Urinary bladder (tissue), 4 donors: Measurements from ENCODE around the gene PLCH1. TPM values are rescaled to one million over a fixed set of nuclear protein-coding genes. Genes with fewer than 3 reads are reported as not detected.

Experiments
- DNase-seq: peaks from one replicate; pipeline ENCODE4 v3.0.0-alpha.2; 2015; ENCODE audit errors: extremely low spot score
- H3K27ac ChIP-seq: one replicate; pipeline ENCODE4 v1.5.1; 2013; ENCODE audit warnings: low read depth, mild to moderate bottlenecking, moderate library complexity
- H3K36me3 ChIP-seq: one replicate; pipeline ENCODE4 v1.6.1; 2013; ENCODE audit warnings: mild to moderate bottlenecking, moderate library complexity; ENCODE audit not compliant: insufficient read depth
- H3K4me1 ChIP-seq: one replicate; pipeline ENCODE4 v1.6.1; 2013; ENCODE audit warnings: mild to moderate bottlenecking, moderate library complexity; ENCODE audit not compliant: insufficient read depth
- H3K4me3 ChIP-seq: one replicate; pipeline ENCODE4 v1.5.1; 2013; ENCODE audit warnings: low read depth, low read length
- WGBS: extraction: QIAGEN DNeasy Blood & Tissue Kit; methylation state at CpG from one replicate; pipeline ENCODE4 v1.1.7; 2013; 5-methylcytosine and 5-hydroxymethylcytosine counted together
- polyA plus RNA-seq: library from polyadenylated mRNA; stranded (reverse); fragments of 200-250 nt; gene quantifications from one replicate; pipeline ENCODE4 v1.2.3, GENCODE V29; 2013
- total RNA-seq: library from RNA; depleted of rRNA; stranded (reverse); fragments of >200 nt; gene quantifications from one replicate; pipeline ENCODE4 v1.2.3, GENCODE V29; 2014
- donor health status: healthy with polysubstance abuse.
- donor health status: healthy.

The PLCH1 gene
- total and polyA plus RNA-seq, 2 donors, result 0.27 to 3.2 TPM

GRCh38 chr3:155391551-155391958, 353.3 kb downstream of the PLCH1 start:
- no peak for DNase-seq
- H3K36me3 ChIP-seq, result no peaks in the 10 kb centered on the region
- H3K4me1 ChIP-seq, result no peaks in the 10 kb centered on the region
- WGBS, result 10% methylated on average over 2 of the region's 2 CpGs
- no peak overlapping the region for H3K4me3 ChIP-seq
- no peak overlapping the region for H3K27ac ChIP-seq

- no peak overlapping the region for H3K27ac ChIP-seq
- 53% methylated on average over 2 of the region's 2 CpGs for WGBS
- DNase-seq, result peak; percentile 35
Measured at GRCh38 chr3:155391104-155391503, 353.8 kb downstream of the PLCH1 start.

GRCh38 chr3:155390351-155390750, 354.5 kb downstream of the PLCH1 start:
- H3K27ac ChIP-seq, result no peak overlapping the region
- DNase-seq, result no peak

More at GRCh38 chr3:155391104-155391503, 353.8 kb downstream of the PLCH1 start:
- Histone ChIP-seq H3K4me3 (no peak overlapping the region), H3K4me1 (no peaks in the 10 kb centered on the region), H3K36me3 (no peaks in the 10 kb centered on the region)

DNA sequence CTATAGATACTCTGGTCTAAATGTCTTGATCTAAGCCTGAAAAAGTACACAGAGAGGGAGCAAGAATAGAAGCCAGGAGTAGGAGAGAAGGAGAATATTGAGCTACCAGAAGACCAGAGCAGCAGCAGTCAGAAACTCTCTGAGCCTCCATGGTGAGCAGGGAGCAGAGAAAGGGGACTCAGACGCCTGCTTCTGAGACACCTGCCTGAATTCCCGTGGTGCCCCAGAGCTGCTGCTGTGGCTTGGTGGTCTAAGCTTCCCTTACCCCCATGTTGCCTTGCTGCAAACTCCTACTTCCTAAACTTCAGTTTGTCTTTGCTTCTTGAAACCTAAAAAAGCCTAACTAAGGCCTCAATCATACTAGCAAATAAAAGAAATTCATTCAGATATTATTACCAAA, 356.5 kb downstream of the PLCH1 start:
- no peaks in the 10 kb centered on the region for H3K4me1 ChIP-seq
- DNase-seq, result no peak
- H3K4me3 ChIP-seq, result no peak overlapping the region
- no peaks in the 10 kb centered on the region for H3K36me3 ChIP-seq
- 81% methylated on average over 2 of the region's 2 CpGs for WGBS
- H3K27ac ChIP-seq, result no peak overlapping the region

More at GRCh38 chr3:155390351-155390750, 354.5 kb downstream of the PLCH1 start:
- no peaks in the 10 kb centered on the region for H3K4me1 ChIP-seq
- no peaks in the 10 kb centered on the region for H3K36me3 ChIP-seq
- no peak overlapping the region for H3K4me3 ChIP-seq

GRCh38 chr3:155387571-155387970, 357.3 kb downstream of the PLCH1 start:
- WGBS, result 77% methylated on average over 3 of the region's 3 CpGs
- Histone ChIP-seq H3K27ac (no peak overlapping the region), H3K4me1 (no peaks in the 10 kb centered on the region), H3K36me3 (no peaks in the 10 kb centered on the region), H3K4me3 (no peak overlapping the region)
- DNase-seq, result no peak

DNA sequence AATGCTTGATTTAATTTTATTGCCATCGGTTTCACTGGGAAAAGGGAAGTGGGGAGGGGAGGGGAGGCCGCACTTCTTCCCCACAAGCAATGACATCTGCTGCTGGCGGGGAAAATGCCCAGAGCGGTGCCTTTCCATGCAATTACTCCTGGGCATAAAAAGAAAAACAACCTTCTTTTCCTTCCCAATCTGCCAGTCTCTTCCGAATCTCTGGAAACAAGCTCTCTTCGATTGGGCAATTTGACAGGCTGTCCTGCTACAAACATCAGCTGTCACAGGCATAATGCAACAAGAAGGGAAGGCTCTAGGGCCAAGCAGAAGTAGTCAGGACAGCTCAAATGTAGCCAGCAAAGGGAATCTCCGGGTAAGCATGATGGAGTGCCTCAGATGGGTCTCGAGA, 358.0 kb downstream of the PLCH1 start:
- no peak overlapping the region for H3K27ac ChIP-seq
- no peaks in the 10 kb centered on the region for H3K4me1 ChIP-seq
- no peak for DNase-seq
- H3K4me3 ChIP-seq, result no peak overlapping the region
- WGBS, result 66% methylated on average over 8 of the region's 8 CpGs
- H3K36me3 ChIP-seq, result no peaks in the 10 kb centered on the region

DNA sequence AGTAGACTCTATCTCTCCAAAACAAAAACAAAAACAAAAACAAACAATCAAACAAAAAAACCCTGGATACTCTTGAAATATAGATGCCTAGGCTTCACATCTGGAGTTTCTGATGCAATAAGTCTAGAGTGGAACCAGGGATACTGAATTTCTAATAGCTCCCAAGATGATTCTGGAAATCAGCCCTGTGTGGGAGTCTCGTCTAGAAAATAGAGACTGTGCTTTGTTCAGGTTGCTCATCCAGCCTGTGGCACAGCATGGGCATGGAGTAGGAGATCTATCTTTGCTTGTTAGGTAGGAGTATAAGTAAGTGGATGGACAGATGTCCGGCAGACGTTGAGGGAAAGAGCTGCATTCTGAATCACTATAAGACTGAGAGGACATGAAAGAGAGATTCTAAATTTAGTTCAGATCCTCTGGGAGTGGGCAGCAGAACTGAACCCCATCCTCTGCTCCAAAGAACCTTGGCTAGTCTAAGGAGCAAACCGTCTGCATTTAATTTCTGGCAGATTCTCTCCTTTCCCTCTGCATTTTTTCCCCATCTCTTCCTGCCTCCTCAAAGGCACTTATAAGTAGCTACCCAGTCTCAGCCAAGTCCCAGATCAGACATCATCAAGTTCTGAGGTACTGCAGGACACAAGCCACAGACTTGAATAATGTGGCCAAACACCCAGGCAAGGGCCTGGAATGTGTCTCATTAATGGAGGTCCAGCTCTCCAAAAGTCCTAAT, 358.8 kb downstream of the PLCH1 start:
- 69% methylated on average over 4 of the region's 4 CpGs for WGBS
- H3K27ac ChIP-seq, result no peak overlapping the region
- no peak for DNase-seq
- no peaks in the 10 kb centered on the region for H3K4me1 ChIP-seq
- H3K36me3 ChIP-seq, result no peaks in the 10 kb centered on the region
- H3K4me3 ChIP-seq, result no peak overlapping the region

GRCh38 chr3:155382396-155383042, 362.4 kb downstream of the PLCH1 start:
- no peak overlapping the region for H3K27ac ChIP-seq
- 36% methylated on average over 6 of the region's 6 CpGs for WGBS

DNA sequence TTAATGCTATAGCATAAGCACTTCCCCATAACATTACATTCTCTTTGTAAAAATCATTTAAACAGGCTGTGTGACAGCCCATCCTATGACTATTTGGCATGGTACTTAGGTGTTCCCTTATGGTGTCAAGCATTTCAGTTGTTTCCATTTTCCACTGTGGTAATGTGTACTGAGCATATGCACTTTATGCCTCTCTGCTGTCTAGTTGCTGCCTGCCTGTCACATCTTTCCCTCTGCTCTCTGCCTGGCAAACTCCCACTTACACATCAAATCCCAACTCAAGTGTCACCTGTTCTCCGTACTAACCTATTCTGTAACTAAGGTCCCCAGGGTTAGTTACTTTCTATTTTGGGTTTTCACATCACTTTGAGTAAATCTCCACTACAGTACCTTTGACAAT, 367.0 kb downstream of the PLCH1 start:
- DNase-seq, result no peak
- WGBS, result 87% methylated on average over 1 of the region's 1 CpG
- H3K4me1 ChIP-seq, result no peaks in the 10 kb centered on the region
- H3K4me3 ChIP-seq, result no peak overlapping the region
- no peaks in the 10 kb centered on the region for H3K36me3 ChIP-seq
- H3K27ac ChIP-seq, result no peak overlapping the region

More at GRCh38 chr3:155382396-155383042, 362.4 kb downstream of the PLCH1 start:
- Histone ChIP-seq H3K4me1 (no peaks in the 10 kb centered on the region), H3K4me3 (no peak overlapping the region), H3K36me3 (no peaks in the 10 kb centered on the region)
- no peak for DNase-seq

- DNase-seq, result no peak
- no peaks in the 10 kb centered on the region for H3K36me3 ChIP-seq
- no peak overlapping the region for H3K27ac ChIP-seq
- H3K4me3 ChIP-seq, result no peak overlapping the region
- H3K4me1 ChIP-seq, result no peaks in the 10 kb centered on the region
- 88% methylated on average over 2 of the region's 2 CpGs for WGBS
Measured at GRCh38 chr3:155377071-155377470, 367.8 kb downstream of the PLCH1 start.

- H3K27ac ChIP-seq, result no peak overlapping the region
- 92% methylated on average over 1 of the region's 1 CpG for WGBS
- no peak overlapping the region for H3K4me3 ChIP-seq
- H3K36me3 ChIP-seq, result no peaks in the 10 kb centered on the region
- DNase-seq, result no peak
- H3K4me1 ChIP-seq, result no peaks in the 10 kb centered on the region
Measured at GRCh38 chr3:155372281-155372680, 372.6 kb downstream of the PLCH1 start.

DNA sequence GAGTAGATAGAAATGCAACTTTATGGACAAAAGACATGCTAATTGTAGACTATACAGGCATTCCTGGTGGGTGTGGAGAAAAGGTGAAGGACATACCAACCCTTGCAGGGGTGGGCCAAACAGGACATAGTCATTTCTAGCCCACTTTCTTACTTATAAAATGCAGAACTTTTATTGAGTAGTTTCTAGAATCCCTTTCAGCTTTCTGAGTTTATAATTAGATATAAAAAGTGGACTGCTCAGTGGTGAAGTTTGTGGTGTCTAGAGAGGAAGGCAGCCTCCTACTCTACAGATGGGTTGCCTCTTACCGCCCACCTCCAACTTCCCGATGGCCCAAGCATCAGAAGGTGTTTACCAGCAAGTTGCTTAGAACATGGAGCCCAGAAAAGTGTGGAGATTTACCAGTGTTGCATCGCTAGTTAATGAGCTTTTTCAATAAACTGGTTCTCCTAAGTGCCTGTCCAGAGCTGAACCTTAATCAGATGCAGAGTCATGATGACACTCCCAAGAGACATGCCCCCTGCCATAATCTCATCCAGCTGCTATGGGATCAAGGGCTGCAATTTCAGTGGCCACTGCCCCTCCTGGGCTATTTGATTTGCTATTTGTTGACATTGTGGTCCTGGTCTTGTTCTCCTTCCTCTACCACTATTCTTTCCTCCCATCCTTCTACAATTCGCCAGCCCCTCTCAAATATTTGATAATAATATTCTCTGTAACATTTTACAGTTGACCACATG, 373.9 kb downstream of the PLCH1 start:
- H3K36me3 ChIP-seq, result no peaks in the 10 kb centered on the region
- H3K4me1 ChIP-seq, result no peaks in the 10 kb centered on the region
- no peak overlapping the region for H3K4me3 ChIP-seq
- no peak for DNase-seq
- WGBS, result 80% methylated on average over 4 of the region's 4 CpGs
- no peak overlapping the region for H3K27ac ChIP-seq

GRCh38 chr3:155370198-155370597, 374.7 kb downstream of the PLCH1 start:
- no peaks in the 10 kb centered on the region for H3K4me1 ChIP-seq
- no peaks in the 10 kb centered on the region for H3K36me3 ChIP-seq
- DNase-seq, result no peak
- H3K4me3 ChIP-seq, result no peak overlapping the region
- H3K27ac ChIP-seq, result no peak overlapping the region

DNA sequence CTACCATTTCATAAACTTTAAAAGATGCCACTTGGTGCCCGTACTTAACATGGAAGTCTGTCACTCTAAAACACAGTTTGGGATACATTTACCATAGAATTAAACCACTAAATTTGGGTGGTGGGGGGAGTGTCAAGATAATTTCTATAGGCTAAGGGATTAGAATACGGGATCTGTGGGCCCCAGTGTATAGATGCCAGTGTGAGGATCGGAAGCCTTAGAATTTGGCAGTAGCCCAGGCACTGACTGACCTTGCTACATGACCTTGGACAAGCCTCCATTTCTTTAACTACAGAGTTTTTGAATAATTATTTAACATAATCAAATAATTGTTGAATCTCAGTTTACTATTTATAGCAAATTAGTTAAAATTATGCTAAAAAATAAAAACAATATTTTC, 375.1 kb downstream of the PLCH1 start:
- Histone ChIP-seq H3K27ac (no peak overlapping the region), H3K4me1 (no peaks in the 10 kb centered on the region), H3K36me3 (no peaks in the 10 kb centered on the region), H3K4me3 (no peak overlapping the region)
- DNase-seq, result no peak
- WGBS, result 58% methylated on average over 3 of the region's 3 CpGs
